Testis (tissue), 3 donors: ENCODE results near the gene CFAP20DC. TPM values are rescaled to one million over a fixed set of nuclear protein-coding genes. Genes with fewer than 3 reads are reported as not detected.

Source experiments
- DNase-seq: peaks from one replicate; pipeline ENCODE4 v3.0.0-alpha.2; 2019
- H3K27ac ChIP-seq, 2 donors: fragments of 200-600 bp; sonication (generic); one replicate each; pipeline ENCODE4 v1.5.1; 2019
- H3K27me3 ChIP-seq: fragments of 200-600 bp; sonication (generic); one replicate; pipeline ENCODE4 v1.5.1; 2019
- H3K36me3 ChIP-seq: fragments of 200-600 bp; sonication (generic); one replicate; pipeline ENCODE4 v1.5.1; 2017; ENCODE audit warnings: low read depth; ENCODE audit errors: missing control alignments
- H3K4me1 ChIP-seq: fragments of 200-600 bp; sonication (generic); one replicate; pipeline ENCODE4 v1.5.1; 2019
- H3K4me3 ChIP-seq, 2 donors: fragments of 200-600 bp; sonication (generic); one replicate each; pipeline ENCODE4 v1.5.1; 2017 to 2019
- H3K9me3 ChIP-seq: fragments of 200-600 bp; sonication (generic); one replicate; pipeline ENCODE4 v1.5.1; 2017
- POLR2A ChIP-seq: fragments of 450-650 bp; IDR thresholded peaks from one replicate; pipeline ENCODE4 v1.6.1; 2017; ENCODE audit warnings: antibody characterized with exemption, mild to moderate bottlenecking, moderate library complexity
- WGBS, 2 donors: methylation state at CpG; one replicate each; pipeline ENCODE4 v1.1.5; 2018; 5-methylcytosine and 5-hydroxymethylcytosine counted together
- intact Hi-C: fragments of 100-400 bp; cut with DNase I; formaldehyde crosslinking; loops from one replicate; pipeline ENCODE4 v1.15.1; 2023; ENCODE audit warnings: low total_unique reads
- polyA plus RNA-seq: library from polyadenylated mRNA; stranded (reverse); fragments of 350-450 nt; fragmentation: Illumina TruSeq; extraction: RNeasy Lipid Tissue Mini Kit (QIAGEN cat#74804); gene quantifications from one replicate; pipeline ENCODE4 v1.2.3, GENCODE V29; 2014; ENCODE audit warnings: low read depth, low replicate concordance; ENCODE audit not compliant: insufficient read depth
- total RNA-seq, 2 donors: library from RNA; depleted of rRNA; stranded (reverse); fragments of >200 nt; gene quantifications; one replicate each; pipeline ENCODE4 v1.2.3, GENCODE V29; 2016
- TF ChIP-seq, protein P1 (sequence below), 3 experiments: fragments of 450-650 bp in 2 of 3; fragments of 200-600 bp in 1 of 3; sonication (generic) in 1 of 3; IDR thresholded peaks; one replicate each; pipeline ENCODE4 v1.5.1; 2016 to 2019; ENCODE audit warnings: antibody characterized with exemption in 3 of 3, mild to moderate bottlenecking in 2 of 3, moderate library complexity in 1 of 3

The CFAP20DC gene
- total and polyA plus RNA-seq, 3 donors from 2014 or later = 24.5 to 62.8 (median 42.0) TPM

DNA sequence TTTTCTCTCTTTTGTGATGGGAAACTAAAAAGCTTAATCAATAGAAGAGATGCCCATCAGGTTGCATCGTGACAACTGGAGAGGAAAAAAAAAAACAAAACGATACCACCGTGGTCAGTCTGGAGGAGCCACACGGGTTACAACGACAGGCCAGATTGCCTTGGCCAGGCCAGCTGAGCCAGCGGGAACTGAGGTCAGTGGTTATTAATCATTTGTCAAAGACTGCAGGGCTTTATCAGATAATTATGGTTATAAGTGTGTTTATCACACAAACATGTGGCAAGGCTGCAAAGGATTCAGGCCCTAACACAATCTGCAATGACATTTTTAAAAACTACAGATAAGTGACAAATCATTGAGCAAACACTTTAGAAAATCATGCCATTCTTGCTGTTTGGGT is 248.3 kb downstream of the CFAP20DC start:
- no peaks in the 10 kb centered on the region for H3K9me3 ChIP-seq
- TF ChIP-seq, protein P1, sequence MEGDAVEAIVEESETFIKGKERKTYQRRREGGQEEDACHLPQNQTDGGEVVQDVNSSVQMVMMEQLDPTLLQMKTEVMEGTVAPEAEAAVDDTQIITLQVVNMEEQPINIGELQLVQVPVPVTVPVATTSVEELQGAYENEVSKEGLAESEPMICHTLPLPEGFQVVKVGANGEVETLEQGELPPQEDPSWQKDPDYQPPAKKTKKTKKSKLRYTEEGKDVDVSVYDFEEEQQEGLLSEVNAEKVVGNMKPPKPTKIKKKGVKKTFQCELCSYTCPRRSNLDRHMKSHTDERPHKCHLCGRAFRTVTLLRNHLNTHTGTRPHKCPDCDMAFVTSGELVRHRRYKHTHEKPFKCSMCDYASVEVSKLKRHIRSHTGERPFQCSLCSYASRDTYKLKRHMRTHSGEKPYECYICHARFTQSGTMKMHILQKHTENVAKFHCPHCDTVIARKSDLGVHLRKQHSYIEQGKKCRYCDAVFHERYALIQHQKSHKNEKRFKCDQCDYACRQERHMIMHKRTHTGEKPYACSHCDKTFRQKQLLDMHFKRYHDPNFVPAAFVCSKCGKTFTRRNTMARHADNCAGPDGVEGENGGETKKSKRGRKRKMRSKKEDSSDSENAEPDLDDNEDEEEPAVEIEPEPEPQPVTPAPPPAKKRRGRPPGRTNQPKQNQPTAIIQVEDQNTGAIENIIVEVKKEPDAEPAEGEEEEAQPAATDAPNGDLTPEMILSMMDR (IDR thresholded peaks at IDR 0.05) = no peak
- no peak for TF ChIP-seq POLR2A
- H3K36me3 ChIP-seq = no peaks in the 10 kb centered on the region
- no peak overlapping the region for H3K4me3 ChIP-seq
- DNase-seq = no peak
- no peak overlapping the region for H3K27ac ChIP-seq
- no peaks in the 10 kb centered on the region for H3K4me1 ChIP-seq
- intact Hi-C loops = no loop called here
- no peaks in the 10 kb centered on the region for H3K27me3 ChIP-seq
- WGBS, 2 donors = 67 to 73% methylated on average over 6 of the region's 6 CpGs

GRCh38 chr3:58800940-58801339 is 248.9 kb downstream of the CFAP20DC start:
- intact Hi-C loops = no loop called here
- no peaks in the 10 kb centered on the region for H3K27me3 ChIP-seq
- no peaks in the 10 kb centered on the region for H3K36me3 ChIP-seq
- no peaks in the 10 kb centered on the region for H3K4me1 ChIP-seq
- WGBS, 2 donors = 57 to 64% methylated on average over 3 of the region's 3 CpGs
- no peak overlapping the region for H3K4me3 ChIP-seq
- DNase-seq = no peak
- no peaks in the 10 kb centered on the region for H3K9me3 ChIP-seq
- no peak overlapping the region for H3K27ac ChIP-seq
- TF ChIP-seq POLR2A = no peak
- TF ChIP-seq, protein P1 (IDR thresholded peaks at IDR 0.05) = no peak

DNA sequence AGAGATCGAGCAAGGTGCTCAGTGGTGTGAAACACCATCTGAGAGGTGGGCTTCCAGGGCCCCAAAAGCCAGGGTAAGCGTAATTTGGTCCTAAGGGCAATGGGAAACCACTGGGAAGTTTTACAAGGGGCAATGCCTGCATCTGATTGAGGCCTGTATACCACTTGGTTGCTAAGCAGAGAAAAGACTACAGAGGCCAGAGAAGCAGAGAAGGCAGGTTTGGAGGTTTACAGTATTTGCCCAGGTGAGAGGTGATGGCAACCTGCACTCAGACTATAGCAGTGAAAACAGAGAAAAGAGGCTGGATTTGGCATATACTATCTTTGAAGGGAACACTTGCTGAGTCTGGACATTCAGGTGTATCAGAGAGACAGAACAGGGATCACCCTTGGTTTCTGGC is 249.8 kb downstream of the CFAP20DC start:
- Histone ChIP-seq H3K27me3 (no peaks in the 10 kb centered on the region), H3K4me3 (no peak overlapping the region), H3K27ac (no peak overlapping the region), H3K4me1 (no peaks in the 10 kb centered on the region), H3K36me3 (no peaks in the 10 kb centered on the region), H3K9me3 (no peaks in the 10 kb centered on the region)
- no peak for TF ChIP-seq POLR2A
- TF ChIP-seq, protein P1 (IDR thresholded peaks at IDR 0.05) = no peak
- WGBS, 2 donors = 89 to 93% methylated on average over 2 of the region's 2 CpGs
- intact Hi-C loops = no loop called here
- no peak for DNase-seq

- Histone ChIP-seq H3K36me3 (no peaks in the 10 kb centered on the region), H3K4me1 (no peaks in the 10 kb centered on the region), H3K9me3 (no peaks in the 10 kb centered on the region), H3K27me3 (no peaks in the 10 kb centered on the region), H3K4me3 (no peak overlapping the region), H3K27ac (no peak overlapping the region)
- WGBS, 2 donors = 90 to 91% methylated on average over 3 of the region's 3 CpGs
- no peak for DNase-seq
- intact Hi-C loops = no loop called here
- TF ChIP-seq, protein P1 (IDR thresholded peaks at IDR 0.05) = no peak
Measured at GRCh38 chr3:58799271-58799670, 250.6 kb downstream of the CFAP20DC start.

GRCh38 chr3:58798312-58798711 is 251.5 kb downstream of the CFAP20DC start:
- WGBS, 2 donors = 85 to 89% methylated on average over 2 of the region's 2 CpGs
- H3K27me3 ChIP-seq = no peaks in the 10 kb centered on the region
- H3K36me3 ChIP-seq = no peaks in the 10 kb centered on the region
- no peak for DNase-seq
- H3K4me1 ChIP-seq = no peaks in the 10 kb centered on the region
- no peak for TF ChIP-seq POLR2A
- intact Hi-C loops = no loop called here
- no peak overlapping the region for H3K4me3 ChIP-seq
- H3K9me3 ChIP-seq = no peaks in the 10 kb centered on the region
- H3K27ac ChIP-seq = no peak overlapping the region
